ENCODE measurements around the gene PITPNM3. TPM values are rescaled to one million over a fixed set of nuclear protein-coding genes. Genes with fewer than 3 reads are reported as not detected.
"Not testable (repeated sequence)": the region's sequence is repeated elsewhere in the genome, so short reads cannot be mapped to it uniquely, and the experiment has no call there.

The PITPNM3 gene
- total RNA-seq, 1 donor from 2014 or later = 5.8 TPM

GRCh38 chr17:6574687-6575595 is 18.6 kb upstream of the PITPNM3 start:
- no peak for DNase-seq (ENCODE audit: low spot score)

DNA sequence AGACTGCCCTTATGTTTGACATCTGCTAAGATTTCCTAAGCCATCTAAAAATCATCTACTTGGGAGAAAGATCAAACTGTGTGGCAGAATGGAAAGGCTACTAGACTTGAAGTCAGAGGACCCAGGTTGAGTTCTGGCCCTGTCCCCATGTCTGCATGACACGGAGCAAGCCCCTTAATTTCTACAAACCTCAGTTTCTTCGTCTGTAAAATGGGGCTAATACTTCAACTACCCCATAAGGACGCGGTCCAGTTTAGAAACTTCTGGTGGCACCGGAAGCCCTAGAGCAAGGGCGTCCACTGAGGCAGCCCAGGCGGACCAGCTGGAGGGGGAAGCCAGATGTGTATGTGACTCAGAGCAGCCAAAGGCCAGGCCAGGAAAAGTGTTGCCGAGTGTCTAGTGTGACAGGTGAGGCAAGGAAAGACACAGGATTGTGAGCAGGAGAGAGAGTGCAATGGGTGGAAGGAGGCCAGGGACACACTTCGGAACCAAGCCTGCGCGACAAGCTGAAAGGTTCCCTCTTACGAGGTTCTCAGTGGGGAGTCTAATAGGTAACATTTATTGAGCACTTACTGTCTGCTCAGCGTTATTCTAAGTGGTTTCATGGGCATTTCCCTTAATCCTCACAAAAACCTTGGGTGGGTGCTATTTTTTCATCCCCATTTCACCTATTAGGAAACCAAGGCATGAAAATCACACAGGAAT is 17.8 kb upstream of the PITPNM3 start:
- DNase-seq (ENCODE audit: low spot score) = no peak

DNA sequence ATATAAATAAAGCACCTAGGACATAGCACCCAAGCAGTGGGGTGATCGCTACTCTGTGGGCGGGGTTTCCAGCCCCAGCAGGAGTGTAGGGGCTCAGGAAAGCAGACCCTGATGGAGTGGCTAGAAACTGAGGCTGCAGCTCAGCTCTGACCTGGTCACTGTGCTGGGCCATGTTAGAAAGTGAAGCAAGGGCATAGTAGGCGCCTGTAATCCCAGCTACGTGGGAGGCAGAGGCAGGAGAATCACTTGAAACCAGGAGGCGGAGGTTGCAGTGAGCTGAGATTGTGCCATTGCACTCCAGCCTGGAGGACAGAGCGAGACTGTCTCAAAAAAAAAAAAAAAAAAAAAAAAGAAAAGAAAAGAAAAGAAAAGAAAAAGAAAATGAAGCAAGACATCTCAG is 17.1 kb upstream of the PITPNM3 start:
- not testable (repeated sequence) for DNase-seq (ENCODE audit: low spot score)

DNA sequence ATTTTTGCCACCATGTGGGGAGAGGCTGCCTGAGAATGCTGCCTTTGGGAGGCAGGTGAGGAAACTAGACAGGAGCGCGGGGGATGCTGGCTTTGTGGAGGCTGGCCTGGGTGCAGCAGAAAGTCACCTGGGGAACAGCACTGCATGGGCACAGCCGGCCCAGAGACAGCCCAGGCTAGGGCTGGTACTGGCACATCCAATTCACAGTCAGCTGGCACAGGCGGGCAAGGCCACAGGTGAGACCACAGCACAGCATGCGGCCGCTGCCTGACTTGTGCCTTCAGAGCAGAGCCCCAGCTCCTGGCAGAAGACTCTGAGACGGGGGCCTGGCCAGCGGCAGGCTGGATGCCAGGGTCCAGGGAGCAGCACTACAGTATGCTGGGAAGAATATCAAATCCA is 16.6 kb upstream of the PITPNM3 start:
- DNase-seq (ENCODE audit: low spot score) = no peak

DNA sequence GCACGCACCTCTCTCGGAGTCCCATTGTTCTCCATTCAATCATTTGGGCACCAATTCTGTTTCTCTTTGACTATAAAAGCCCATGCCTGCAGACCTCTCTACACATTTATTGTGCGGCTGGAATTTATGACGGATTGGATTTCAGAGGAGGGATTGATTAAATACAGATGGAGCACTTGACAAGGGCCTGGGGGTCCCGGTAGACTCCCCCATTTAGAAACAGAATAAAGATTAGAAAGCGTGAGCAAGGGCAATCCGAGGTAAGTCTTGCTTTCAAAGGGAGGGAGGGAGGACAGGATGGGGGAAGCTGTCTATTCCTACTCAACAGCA is 15.1 kb upstream of the PITPNM3 start:
- no peak for DNase-seq (ENCODE audit: low spot score)

DNA sequence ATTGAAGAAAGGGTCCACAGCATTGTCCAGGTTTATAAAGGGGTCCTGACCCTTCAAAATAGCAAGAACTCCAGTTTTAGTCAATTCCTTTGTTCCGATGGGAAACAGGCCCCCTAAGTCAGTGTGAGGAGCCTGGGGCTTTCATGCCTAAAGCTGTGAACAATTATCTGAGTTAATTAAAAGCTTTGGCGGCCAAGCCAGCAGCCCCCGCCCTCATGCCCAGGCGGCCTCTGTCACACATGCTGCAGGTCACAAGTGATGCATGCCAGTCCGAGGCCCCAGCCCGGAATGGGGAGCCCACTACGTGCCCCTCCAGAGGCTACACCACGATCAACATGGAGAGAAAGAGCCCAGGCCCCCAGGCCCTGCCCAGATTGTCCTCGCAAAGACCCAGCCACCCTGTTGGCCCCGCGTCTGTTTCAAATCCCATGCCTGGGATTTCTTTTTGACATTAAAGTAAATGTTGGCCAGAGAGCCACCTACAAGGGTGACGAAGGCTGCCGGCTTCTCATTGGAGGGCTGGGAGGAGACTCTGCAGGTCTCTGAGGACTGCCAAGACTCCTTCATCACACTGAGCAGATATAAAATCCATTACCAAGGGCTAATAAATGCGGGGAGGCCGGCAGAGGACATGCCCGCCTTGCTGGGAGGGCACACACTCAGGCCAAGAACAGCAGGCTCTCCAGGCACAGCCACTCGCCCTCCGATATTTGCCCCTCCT is 14.5 kb upstream of the PITPNM3 start:
- DNase-seq (ENCODE audit: low spot score) = no peak

DNA sequence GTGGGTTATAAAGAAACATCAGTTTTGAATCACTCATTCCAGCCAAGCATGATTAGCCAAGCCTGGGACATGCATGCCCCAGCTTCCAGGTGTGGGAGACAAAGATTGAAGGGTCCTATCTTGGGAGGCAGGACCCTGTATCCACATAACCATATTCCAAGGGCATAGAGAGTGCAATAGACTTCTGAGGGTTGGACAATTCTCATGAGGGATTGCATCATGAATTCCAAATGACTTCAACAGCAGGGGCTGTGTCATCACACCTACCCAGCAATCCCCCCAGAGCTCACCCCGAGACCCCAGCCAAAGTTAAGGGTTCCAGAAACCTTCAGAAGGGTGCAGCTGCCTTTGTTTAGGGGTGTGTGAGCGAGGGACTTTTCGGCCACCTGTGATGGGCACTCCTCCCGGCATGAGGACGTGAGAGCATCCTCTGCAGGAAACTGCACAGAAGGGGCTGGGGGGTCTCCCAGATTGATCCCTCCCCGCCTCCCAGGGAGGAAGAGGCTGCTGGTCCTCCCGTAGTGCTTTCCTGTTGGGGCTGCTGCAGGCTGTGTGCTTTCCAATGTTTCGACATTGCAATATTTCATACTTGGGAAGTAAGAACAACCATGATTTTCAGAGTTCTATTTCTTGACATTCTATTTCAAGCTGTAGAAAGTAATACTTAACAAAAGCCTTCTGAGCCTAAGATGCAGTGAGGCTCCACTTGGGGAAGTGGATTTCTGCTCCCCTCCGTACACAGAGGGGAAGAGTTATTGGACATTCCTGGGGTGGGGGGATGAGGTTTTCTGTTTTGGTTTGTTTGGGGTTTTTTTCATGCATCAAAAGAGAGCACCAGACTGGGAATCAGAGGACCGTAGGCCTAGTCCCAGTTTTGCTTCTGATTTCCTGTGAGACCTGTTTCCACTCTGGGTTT is 13.3 kb upstream of the PITPNM3 start:
- no peak for DNase-seq (ENCODE audit: low spot score)

GRCh38 chr17:6568184-6568758 is 11.9 kb upstream of the PITPNM3 start:
- DNase-seq (ENCODE audit: low spot score) = no peak

GRCh38 chr17:6567528-6568183 is 11.3 kb upstream of the PITPNM3 start:
- DNase-seq (ENCODE audit: low spot score) = no peak

- DNase-seq (ENCODE audit: low spot score) = no peak
These were observed 5.1 kb upstream of the PITPNM3 start for GRCh38 chr17:6561446-6561845.

DNA sequence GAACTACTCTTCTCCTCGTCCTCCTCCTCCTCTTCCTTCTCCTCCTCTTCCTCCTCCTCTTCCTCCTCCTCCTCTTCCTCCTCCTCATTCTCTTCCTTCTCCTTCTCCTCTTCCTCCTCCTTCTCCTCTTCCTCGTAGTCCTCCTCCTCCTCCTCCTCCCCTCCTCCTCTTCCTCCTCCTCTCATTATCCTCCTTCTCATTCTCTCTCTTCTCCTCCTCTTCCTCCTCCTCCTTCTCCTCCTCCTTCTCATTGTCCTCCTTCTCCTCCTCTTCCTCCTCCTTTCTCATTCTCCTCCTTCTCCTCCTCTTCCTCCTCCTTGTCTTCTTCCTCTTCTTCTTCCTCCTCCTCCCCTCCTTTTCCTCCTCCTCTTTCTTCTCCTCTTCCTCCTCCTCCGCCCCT is 4.1 kb upstream of the PITPNM3 start:
- no peak for DNase-seq (ENCODE audit: low spot score)

- DNase-seq (ENCODE audit: low spot score) = no peak
These were observed 3.4 kb upstream of the PITPNM3 start for GRCh38 chr17:6559753-6560215.

DNA sequence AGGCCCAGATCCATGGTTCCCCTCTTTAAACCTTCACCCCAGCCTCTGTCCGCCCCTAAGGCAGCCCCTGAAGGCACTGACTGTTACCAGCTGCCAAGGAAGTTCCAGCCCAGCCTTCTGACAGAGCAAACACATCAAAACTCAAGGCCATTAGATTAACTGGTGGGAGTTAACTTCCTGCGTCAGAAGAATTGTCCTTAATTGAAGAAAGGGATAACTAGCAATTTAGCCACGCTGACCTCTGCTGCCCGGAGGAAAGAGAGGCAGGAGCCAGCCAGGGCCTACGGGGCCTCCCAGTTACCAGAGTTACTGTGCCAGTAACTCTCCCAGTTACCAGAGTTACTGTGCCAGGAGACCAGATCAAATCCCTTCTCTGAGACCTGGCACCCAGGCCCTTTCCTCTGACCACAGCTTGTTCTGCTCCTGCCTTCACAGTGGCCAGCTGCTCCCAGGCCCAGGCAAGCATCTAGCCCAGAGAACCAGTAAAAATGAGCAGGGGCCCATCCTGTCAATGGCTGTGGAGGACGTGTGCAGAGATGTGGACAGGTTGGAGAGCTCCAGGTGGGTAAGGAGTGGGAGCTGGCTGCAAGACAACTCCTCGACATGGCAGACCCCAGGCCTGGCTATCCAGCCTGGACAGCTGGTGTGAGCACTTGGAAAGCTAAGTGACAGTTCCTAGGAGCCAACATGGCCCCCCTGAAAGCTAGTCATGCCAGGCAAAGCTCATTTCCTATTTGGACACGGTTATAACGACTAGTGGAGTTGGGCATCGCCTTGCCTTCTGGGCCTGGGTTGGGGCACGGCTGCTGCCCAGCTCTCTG is 2.8 kb upstream of the PITPNM3 start:
- no peak for DNase-seq (ENCODE audit: low spot score)

- no peak for DNase-seq (ENCODE audit: low spot score)
These were observed 1.9 kb upstream of the PITPNM3 start for GRCh38 chr17:6558276-6558675.

GRCh38 chr17:6557040-6557438 is 684 bp upstream of the PITPNM3 start:
- no peak for DNase-seq (ENCODE audit: low spot score)

- DNase-seq (ENCODE audit: low spot score) = no peak
These were observed 829 bp downstream of the PITPNM3 start for GRCh38 chr17:6555331-6556120.

- no peak for DNase-seq (ENCODE audit: low spot score)
These were observed 1.5 kb downstream of the PITPNM3 start for GRCh38 chr17:6554871-6555330.

GRCh38 chr17:6554342-6554741 is 2.0 kb downstream of the PITPNM3 start:
- DNase-seq (ENCODE audit: low spot score) = no peak
